K562 (cell line): ENCODE results near the gene GGPS1. TPM values are rescaled to one million over a fixed set of nuclear protein-coding genes. Genes with fewer than 3 reads are reported as not detected.

Experiments
- ARID1B ChIP-seq: fragments of 450-650 bp; IDR thresholded peaks from 2 replicates; pipeline ENCODE4 v1.6.1; 2016; ENCODE audit warnings: antibody characterized with exemption, mild to moderate bottlenecking, inconsistent platforms
- DPF2 ChIP-seq: fragments of 450-650 bp; IDR thresholded peaks from 2 replicates; pipeline ENCODE4 v1.6.1; 2016
- E2F3 ChIP-seq: fragments of 250-450 bp; sonication (Bioruptor Pico); IDR thresholded peaks from 2 replicates; pipeline ENCODE4 v1.4.0; 2020; ENCODE audit warnings: mild to moderate bottlenecking
- MTA3 ChIP-seq: fragments of 450-650 bp; formaldehyde crosslinking; IDR thresholded peaks from 2 replicates; pipeline ENCODE4 v1.6.1; 2017; ENCODE audit warnings: mild to moderate bottlenecking, borderline replicate concordance
- NFIX ChIP-seq: fragments of 250-450 bp; sonication (Bioruptor Pico); IDR thresholded peaks from 2 replicates; pipeline ENCODE4 v1.4.0; 2020; ENCODE audit warnings: low read depth, mild to moderate bottlenecking, moderate library complexity
- NR4A1 ChIP-seq, 2 experiments: fragments of 250-450 bp in 1 of 2; fragments of 450-650 bp in 1 of 2; sonication (Bioruptor Pico) in 1 of 2; IDR thresholded peaks; 2 replicates each; pipeline versions ENCODE4 v1.4.0 to v1.6.1; 2016 to 2020; ENCODE audit warnings: mild to moderate bottlenecking in 2 of 2, missing compliant biosample characterization in 1 of 2, missing genetic modification characterization in 1 of 2, moderate library complexity in 1 of 2
- PCBP1 ChIP-seq: fragments of 200-400 bp; formaldehyde crosslinking; IDR thresholded peaks from 2 replicates; pipeline ENCODE4 v1.6.1; 2018; ENCODE audit warnings: mild to moderate bottlenecking, low read depth, low read length; ENCODE audit not compliant: poor library complexity, severe bottlenecking
- PML ChIP-seq: IDR thresholded peaks from 2 replicates; pipeline ENCODE4 v1.6.1; 2012; ENCODE audit warnings: low read length, inconsistent platforms
- POLR2G ChIP-seq: fragments of 200-400 bp; formaldehyde crosslinking; IDR thresholded peaks from 2 replicates; pipeline ENCODE4 v1.6.1; 2017; ENCODE audit warnings: low read depth, mild to moderate bottlenecking, antibody characterized with exemption, low read length, moderate library complexity
- RBFOX2 ChIP-seq: fragments of 200-400 bp; formaldehyde crosslinking; IDR thresholded peaks from 2 replicates; pipeline ENCODE4 v1.6.1; 2017; ENCODE audit warnings: low read depth, mild to moderate bottlenecking, low read length, moderate library complexity
- TAF1 ChIP-seq: IDR thresholded peaks from 2 replicates; pipeline ENCODE4 v1.6.1; 2011; ENCODE audit warnings: mild to moderate bottlenecking, low read length, moderate library complexity; ENCODE audit not compliant: insufficient read depth, control insufficient read depth, severe bottlenecking; ENCODE audit errors: extremely low read depth
- TOE1 ChIP-seq, 2 experiments: fragments of 450-650 bp in 1 of 2; sonication (generic) in 1 of 2; formaldehyde crosslinking in 1 of 2; IDR thresholded peaks; 2 replicates each; pipeline versions ENCODE4 v1.7.1 to v1.8.0; 2016 to 2022; ENCODE audit warnings: borderline replicate concordance in 2 of 2, mild to moderate bottlenecking in 2 of 2, antibody characterized with exemption in 1 of 2, inconsistent platforms in 1 of 2, low read depth in 1 of 2, missing genetic modification reagents in 1 of 2, moderate library complexity in 1 of 2
- XRCC4 ChIP-seq: IDR thresholded peaks from one replicate; pipeline ENCODE4 v1.6.1; 2011; ENCODE audit not compliant: insufficient read depth, insufficient read length; ENCODE audit errors: extremely low read depth
- ZBTB43 ChIP-seq: sonication (generic); formaldehyde crosslinking; IDR thresholded peaks from 2 replicates; pipeline ENCODE4 v1.8.0; 2023; ENCODE audit warnings: mild to moderate bottlenecking, missing genetic modification reagents
- ZNF133 ChIP-seq: fragments of 250-450 bp; sonication (Bioruptor Pico); IDR thresholded peaks from 2 replicates; pipeline ENCODE4 v1.4.0; 2020; ENCODE audit warnings: mild to moderate bottlenecking
- ZNF263 ChIP-seq: sonication (generic); formaldehyde crosslinking; IDR thresholded peaks from 2 replicates; pipeline ENCODE4 v1.8.0; 2022; ENCODE audit warnings: mild to moderate bottlenecking, missing genetic modification reagents, borderline replicate concordance
- ZNF707 ChIP-seq: fragments of 250-450 bp; sonication (Bioruptor Pico); conservative IDR thresholded peaks from 2 replicates; pipeline ENCODE4 v1.8.0; 2022; ENCODE audit warnings: inconsistent platforms, mild to moderate bottlenecking, moderate library complexity
- ZSCAN32 ChIP-seq: fragments of 450-650 bp; formaldehyde crosslinking; IDR thresholded peaks from 2 replicates; pipeline ENCODE4 v1.4.0; 2020; ENCODE audit warnings: mild to moderate bottlenecking, moderate library complexity
- polyA plus RNA-seq, 8 experiments: library from polyadenylated mRNA; depleted of rRNA in 4 of 8; stranded (reverse) in 5 of 8; unstranded in 3 of 8; fragments of >200 nt; fragmentation: Nextera tagmentation in 2 of 8; fragmentation: Illumina TruSeq in 1 of 8; extraction: Ambion mirVana in 2 of 8; extraction: Trizol in 1 of 8; gene quantifications; 2 replicates each; pipeline versions ENCODE4 v1.2.1 to v1.2.3, GENCODE V29; 2011 to 2014; ENCODE audit warnings: inconsistent platforms in 1 of 8, missing spikeins in 1 of 8
- total RNA-seq, 7 experiments: library from RNA; depleted of rRNA in 6 of 7; stranded (reverse); fragments of >200 nt in 6 of 7; fragmentation: Illumina TruSeq in 2 of 7; extraction: Trizol in 2 of 7; gene quantifications; 2 replicates each; pipeline versions ENCODE4 v1.2.1 to v1.2.3, GENCODE V29; 2011 to 2021; ENCODE audit warnings: low replicate concordance in 1 of 7
- TF ChIP-seq, protein P1 (sequence below): sonication (generic); formaldehyde crosslinking; IDR thresholded peaks from 2 replicates; pipeline ENCODE4 v1.8.0; 2023; ENCODE audit warnings: mild to moderate bottlenecking, missing genetic modification reagents

GGPS1 gene
- total and polyA plus RNA-seq, 9 of the 15 experiments (the other 6 are each of a cell fraction or from before 2014, with no cell fraction given) = 18.8 to 104 (median 56.3) TPM

- TF ChIP-seq, protein P1, sequence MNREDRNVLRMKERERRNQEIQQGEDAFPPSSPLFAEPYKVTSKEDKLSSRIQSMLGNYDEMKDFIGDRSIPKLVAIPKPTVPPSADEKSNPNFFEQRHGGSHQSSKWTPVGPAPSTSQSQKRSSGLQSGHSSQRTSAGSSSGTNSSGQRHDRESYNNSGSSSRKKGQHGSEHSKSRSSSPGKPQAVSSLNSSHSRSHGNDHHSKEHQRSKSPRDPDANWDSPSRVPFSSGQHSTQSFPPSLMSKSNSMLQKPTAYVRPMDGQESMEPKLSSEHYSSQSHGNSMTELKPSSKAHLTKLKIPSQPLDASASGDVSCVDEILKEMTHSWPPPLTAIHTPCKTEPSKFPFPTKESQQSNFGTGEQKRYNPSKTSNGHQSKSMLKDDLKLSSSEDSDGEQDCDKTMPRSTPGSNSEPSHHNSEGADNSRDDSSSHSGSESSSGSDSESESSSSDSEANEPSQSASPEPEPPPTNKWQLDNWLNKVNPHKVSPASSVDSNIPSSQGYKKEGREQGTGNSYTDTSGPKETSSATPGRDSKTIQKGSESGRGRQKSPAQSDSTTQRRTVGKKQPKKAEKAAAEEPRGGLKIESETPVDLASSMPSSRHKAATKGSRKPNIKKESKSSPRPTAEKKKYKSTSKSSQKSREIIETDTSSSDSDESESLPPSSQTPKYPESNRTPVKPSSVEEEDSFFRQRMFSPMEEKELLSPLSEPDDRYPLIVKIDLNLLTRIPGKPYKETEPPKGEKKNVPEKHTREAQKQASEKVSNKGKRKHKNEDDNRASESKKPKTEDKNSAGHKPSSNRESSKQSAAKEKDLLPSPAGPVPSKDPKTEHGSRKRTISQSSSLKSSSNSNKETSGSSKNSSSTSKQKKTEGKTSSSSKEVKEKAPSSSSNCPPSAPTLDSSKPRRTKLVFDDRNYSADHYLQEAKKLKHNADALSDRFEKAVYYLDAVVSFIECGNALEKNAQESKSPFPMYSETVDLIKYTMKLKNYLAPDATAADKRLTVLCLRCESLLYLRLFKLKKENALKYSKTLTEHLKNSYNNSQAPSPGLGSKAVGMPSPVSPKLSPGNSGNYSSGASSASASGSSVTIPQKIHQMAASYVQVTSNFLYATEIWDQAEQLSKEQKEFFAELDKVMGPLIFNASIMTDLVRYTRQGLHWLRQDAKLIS (CRISPR knock-in tag) = 0 out of 2 replicates have a peak, but pooled peaks have one; percentile 18
- TF ChIP-seq POLR2G (peak; percentile 87), NR4A1 (CRISPR knock-in tag; IDR thresholded peaks at IDR 0.05) (peak; percentile 65; the same call in 1 of the 2 replicates), NR4A1 (tag; IDR thresholded peaks at IDR 0.05) (no peak), ZNF133 (CRISPR knock-in tag) (0 out of 2 replicates have a peak, but pooled peaks have one; percentile 20), ZNF263 (CRISPR knock-in tag) (peak; percentile 79), DPF2 (0 out of 2 replicates have a peak, but pooled peaks have one; percentile 10), XRCC4 (no peak), E2F3 (CRISPR knock-in tag) (0 out of 2 replicates have a peak, but pooled peaks have one; percentile 43), NFIX (no peak), RBFOX2 (peak; percentile 86), ARID1B (peak; percentile 19; the same call in 1 of the 2 replicates), ZBTB43 (CRISPR knock-in tag) (0 out of 2 replicates have a peak, but pooled peaks have one; percentile 61), TOE1 (IDR thresholded peaks at IDR 0.05; ENCODE audit: borderline replicate concordance) (0 out of 2 replicates have a peak, but pooled peaks have one; percentile 54), TOE1 (CRISPR knock-in tag; IDR thresholded peaks at IDR 0.05; ENCODE audit: borderline replicate concordance, low read depth) (no peak), PCBP1 (peak; percentile 79), MTA3 (0 out of 2 replicates have a peak, but pooled peaks have one; percentile 24), PML (peak; percentile 60; the same call in 1 of the 2 replicates), ZSCAN32 (CRISPR knock-in tag) (no peak), TAF1 (peak; percentile 86), ZNF707 (CRISPR knock-in tag) (0 out of 2 replicates have a peak, but pooled peaks have one; percentile 46)
These were observed 655 bp upstream of the GGPS1 start, which contains the start of gene ARID4B (continued) for GRCh38 chr1:235327559-235328270.
